Loucy (cell line): ENCODE measurements around the gene LAMC1.

Source experiments
- H2AFZ ChIP-seq: fragments of 200-600 bp; sonication (generic); 2 replicates; pipeline ENCODE4 v1.6.0; 2016; ENCODE audit warnings: antibody characterized with exemption, mild to moderate bottlenecking, low read length, moderate library complexity
- H3F3A ChIP-seq: fragments of 200-600 bp; 2 replicates; pipeline ENCODE4 v1.6.0; 2016; ENCODE audit warnings: antibody characterized with exemption, low read depth, mild to moderate bottlenecking
- H3K27me3 ChIP-seq: fragments of 200-600 bp; sonication (generic); 2 replicates; pipeline ENCODE4 v1.6.1; 2014; ENCODE audit warnings: low read length, mild to moderate bottlenecking; ENCODE audit not compliant: insufficient read depth, poor library complexity, severe bottlenecking
- H3K36me3 ChIP-seq: fragments of 200-600 bp; sonication (generic); 2 replicates; pipeline ENCODE4 v1.6.1; 2016; ENCODE audit warnings: low read length; ENCODE audit not compliant: insufficient read depth
- H3K4me1 ChIP-seq: fragments of 200-600 bp; sonication (generic); 2 replicates; pipeline ENCODE4 v1.5.1; 2014; ENCODE audit warnings: low read length, mild to moderate bottlenecking; ENCODE audit not compliant: insufficient read depth, poor library complexity, severe bottlenecking
- H3K4me2 ChIP-seq: fragments of 200-600 bp; sonication (generic); 2 replicates; pipeline ENCODE4 v1.6.0; 2014; ENCODE audit warnings: antibody characterized with exemption, low read length, low read depth, mild to moderate bottlenecking; ENCODE audit not compliant: poor library complexity, severe bottlenecking
- H3K4me3 ChIP-seq: fragments of 200-600 bp; sonication (generic); 2 replicates; pipeline ENCODE4 v1.5.1; 2014; ENCODE audit warnings: low read length, mild to moderate bottlenecking, mixed read lengths; ENCODE audit not compliant: poor library complexity, severe bottlenecking
- H3K79me2 ChIP-seq: fragments of 200-600 bp; sonication (generic); 2 replicates; pipeline ENCODE4 v1.6.1; 2014; ENCODE audit warnings: low read length; ENCODE audit not compliant: insufficient read depth
- H3K9ac ChIP-seq: fragments of 200-600 bp; sonication (generic); 2 replicates; pipeline ENCODE4 v1.6.0; 2014; ENCODE audit warnings: mild to moderate bottlenecking, low read depth, low read length, moderate library complexity; ENCODE audit not compliant: poor library complexity, severe bottlenecking
- H3K9me2 ChIP-seq: fragments of 200-600 bp; sonication (generic); replicated peaks from 2 replicates; pipeline ENCODE4 v1.6.1; 2016; ENCODE audit warnings: low read depth, low read length, mixed read lengths
- H3K9me3 ChIP-seq: fragments of 200-600 bp; sonication (generic); 2 replicates; pipeline ENCODE4 v1.6.1; 2014; ENCODE audit warnings: mild to moderate bottlenecking, antibody characterized with exemption, low read length, low read depth; ENCODE audit not compliant: insufficient read depth
- H4K20me1 ChIP-seq: fragments of 200-600 bp; sonication (generic); 2 replicates; pipeline ENCODE4 v1.6.0; 2014; ENCODE audit warnings: antibody characterized with exemption, low read length, mild to moderate bottlenecking; ENCODE audit not compliant: insufficient read depth, poor library complexity, severe bottlenecking
- EZH2phosphoT487 ChIP-seq: fragments of 200-600 bp; IDR thresholded peaks from 2 replicates; pipeline ENCODE4 v1.6.1; 2018; ENCODE audit warnings: antibody characterized with exemption, mild to moderate bottlenecking, moderate library complexity, borderline replicate concordance
- TF ChIP-seq, protein P1 (sequence below): fragments of 200-600 bp; sonication (generic); conservative IDR thresholded peaks from 2 replicates; pipeline ENCODE4 v1.5.1; 2014; ENCODE audit warnings: mild to moderate bottlenecking, antibody characterized with exemption, low read length

LAMC1 gene

DNA sequence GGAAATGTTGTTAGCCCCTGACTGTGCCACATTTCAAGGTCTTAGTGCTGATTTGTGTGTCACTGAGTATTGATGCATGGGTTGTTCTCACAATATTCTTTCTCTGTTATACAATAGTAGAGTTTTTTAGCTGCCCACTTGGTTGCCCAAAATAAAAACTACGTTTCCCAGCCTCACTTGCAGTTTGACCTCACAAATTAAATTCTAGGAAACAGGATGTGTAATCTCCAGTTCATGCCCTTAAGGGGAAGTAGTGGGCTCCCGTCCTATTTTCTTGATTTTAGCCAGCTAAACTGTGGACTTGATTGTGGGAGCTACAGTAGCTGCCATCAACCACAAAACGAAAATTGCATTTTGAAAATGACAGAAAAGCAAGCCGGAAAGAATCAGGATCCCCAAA, 27.3 kb upstream of the LAMC1 start:
- Histone ChIP-seq H3K36me3 (no peaks in the 10 kb centered on the region), H3K9ac (peak overlapping the region; percentile 31), H3K4me3 (peak overlapping the region; percentile 37), H3F3A (peaks cover 11% of the 10 kb centered on the region; the same call in 1 of the 2 replicates), H3K9me2 (no peaks in the 10 kb centered on the region), H3K4me1 (peaks cover 25% of the 10 kb centered on the region), H3K9me3 (no peaks in the 10 kb centered on the region), H3K27me3 (no peaks in the 10 kb centered on the region), H2AFZ (peak overlapping the region; percentile 56; the same call in 1 of the 2 replicates), H3K79me2 (no peaks in the 10 kb centered on the region), H3K4me2 (peak overlapping the region; percentile 69), H4K20me1 (no peaks in the 10 kb centered on the region)
- TF ChIP-seq, protein P1, sequence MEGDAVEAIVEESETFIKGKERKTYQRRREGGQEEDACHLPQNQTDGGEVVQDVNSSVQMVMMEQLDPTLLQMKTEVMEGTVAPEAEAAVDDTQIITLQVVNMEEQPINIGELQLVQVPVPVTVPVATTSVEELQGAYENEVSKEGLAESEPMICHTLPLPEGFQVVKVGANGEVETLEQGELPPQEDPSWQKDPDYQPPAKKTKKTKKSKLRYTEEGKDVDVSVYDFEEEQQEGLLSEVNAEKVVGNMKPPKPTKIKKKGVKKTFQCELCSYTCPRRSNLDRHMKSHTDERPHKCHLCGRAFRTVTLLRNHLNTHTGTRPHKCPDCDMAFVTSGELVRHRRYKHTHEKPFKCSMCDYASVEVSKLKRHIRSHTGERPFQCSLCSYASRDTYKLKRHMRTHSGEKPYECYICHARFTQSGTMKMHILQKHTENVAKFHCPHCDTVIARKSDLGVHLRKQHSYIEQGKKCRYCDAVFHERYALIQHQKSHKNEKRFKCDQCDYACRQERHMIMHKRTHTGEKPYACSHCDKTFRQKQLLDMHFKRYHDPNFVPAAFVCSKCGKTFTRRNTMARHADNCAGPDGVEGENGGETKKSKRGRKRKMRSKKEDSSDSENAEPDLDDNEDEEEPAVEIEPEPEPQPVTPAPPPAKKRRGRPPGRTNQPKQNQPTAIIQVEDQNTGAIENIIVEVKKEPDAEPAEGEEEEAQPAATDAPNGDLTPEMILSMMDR, result no peak
- TF ChIP-seq EZH2phosphoT487, result no peak

- no peak for TF ChIP-seq EZH2phosphoT487
- TF ChIP-seq, protein P1, result no peak
- no peaks in the 10 kb centered on the region for H3K79me2 ChIP-seq
- peak overlapping the region; percentile 69 for H3K4me2 ChIP-seq
Measured at GRCh38 chr1:182996816-182997215, 26.4 kb upstream of the LAMC1 start.

GRCh38 chr1:182998482-182998881, 24.7 kb upstream of the LAMC1 start:
- no peaks in the 10 kb centered on the region for H3K36me3 ChIP-seq
- H3K4me3 ChIP-seq, result no peak overlapping the region
- peaks cover 21% of the 10 kb centered on the region for H3K4me1 ChIP-seq
- no peak for TF ChIP-seq EZH2phosphoT487
- TF ChIP-seq, protein P1, result no peak
- no peak overlapping the region for H3K4me2 ChIP-seq
- H2AFZ ChIP-seq, result no peak overlapping the region
- peaks cover 11% of the 10 kb centered on the region; the same call in 1 of the 2 replicates for H3F3A ChIP-seq
- no peaks in the 10 kb centered on the region for H3K79me2 ChIP-seq
- no peaks in the 10 kb centered on the region for H3K9me3 ChIP-seq
- H3K27me3 ChIP-seq, result no peaks in the 10 kb centered on the region
- no peaks in the 10 kb centered on the region for H4K20me1 ChIP-seq
- no peak overlapping the region for H3K9ac ChIP-seq
- H3K9me2 ChIP-seq, result no peaks in the 10 kb centered on the region

More at GRCh38 chr1:182996816-182997215, 26.4 kb upstream of the LAMC1 start:
- H4K20me1 ChIP-seq, result no peaks in the 10 kb centered on the region
- 0 out of 2 replicates have a peak overlapping the region, but pooled peaks have one; percentile 17 for H2AFZ ChIP-seq
- H3F3A ChIP-seq, result peaks cover 11% of the 10 kb centered on the region; the same call in 1 of the 2 replicates
- no peaks in the 10 kb centered on the region for H3K9me3 ChIP-seq
- peaks cover 22% of the 10 kb centered on the region for H3K4me1 ChIP-seq
- H3K4me3 ChIP-seq, result peak overlapping the region; percentile 41
- no peaks in the 10 kb centered on the region for H3K36me3 ChIP-seq
- no peaks in the 10 kb centered on the region for H3K27me3 ChIP-seq
- peak overlapping the region; percentile 31 for H3K9ac ChIP-seq
- no peaks in the 10 kb centered on the region for H3K9me2 ChIP-seq
